H1 (cell line): Measurements from ENCODE around the gene ODF2L.

Source experiments
- SP1 ChIP-seq: IDR thresholded peaks from 2 replicates; pipeline ENCODE4 v1.6.1; 2011; ENCODE audit warnings: low read depth, low read length
- TF ChIP-seq, protein P1 (sequence below): IDR thresholded peaks from 2 replicates; pipeline ENCODE4 v1.6.1; 2011; ENCODE audit warnings: low read length, improper control_type of control experiment
- TF ChIP-seq, protein P2 (sequence below): fragments of 300-600 bp; sonication (generic); IDR thresholded peaks from 2 replicates; pipeline ENCODE4 v1.7.1; 2012; ENCODE audit warnings: low read length, moderate library complexity, mild to moderate bottlenecking, inconsistent platforms; ENCODE audit not compliant: insufficient replicate concordance

DNA sequence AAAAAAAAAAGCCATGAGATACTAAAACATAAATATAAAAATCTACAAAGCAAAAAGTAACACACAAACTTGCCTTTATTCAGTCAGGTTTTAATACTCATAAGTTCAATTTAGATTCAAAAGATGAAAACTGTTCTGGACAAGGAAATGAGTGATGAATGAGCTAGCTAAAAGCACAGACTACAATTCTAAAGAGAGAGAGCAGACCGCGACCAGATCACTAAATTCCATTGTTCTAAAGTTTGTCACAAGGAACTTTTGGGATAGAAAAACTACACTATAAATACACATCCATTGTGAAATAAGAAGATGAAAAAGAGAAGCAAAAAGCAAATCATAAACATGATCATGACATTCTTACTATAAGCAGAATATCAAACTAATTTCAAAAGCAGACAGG is 1.7 kb downstream of the ODF2L start:
- TF ChIP-seq, protein P1, sequence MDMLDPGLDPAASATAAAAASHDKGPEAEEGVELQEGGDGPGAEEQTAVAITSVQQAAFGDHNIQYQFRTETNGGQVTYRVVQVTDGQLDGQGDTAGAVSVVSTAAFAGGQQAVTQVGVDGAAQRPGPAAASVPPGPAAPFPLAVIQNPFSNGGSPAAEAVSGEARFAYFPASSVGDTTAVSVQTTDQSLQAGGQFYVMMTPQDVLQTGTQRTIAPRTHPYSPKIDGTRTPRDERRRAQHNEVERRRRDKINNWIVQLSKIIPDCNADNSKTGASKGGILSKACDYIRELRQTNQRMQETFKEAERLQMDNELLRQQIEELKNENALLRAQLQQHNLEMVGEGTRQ: no peak
- no peak for TF ChIP-seq SP1
- TF ChIP-seq, protein P2, sequence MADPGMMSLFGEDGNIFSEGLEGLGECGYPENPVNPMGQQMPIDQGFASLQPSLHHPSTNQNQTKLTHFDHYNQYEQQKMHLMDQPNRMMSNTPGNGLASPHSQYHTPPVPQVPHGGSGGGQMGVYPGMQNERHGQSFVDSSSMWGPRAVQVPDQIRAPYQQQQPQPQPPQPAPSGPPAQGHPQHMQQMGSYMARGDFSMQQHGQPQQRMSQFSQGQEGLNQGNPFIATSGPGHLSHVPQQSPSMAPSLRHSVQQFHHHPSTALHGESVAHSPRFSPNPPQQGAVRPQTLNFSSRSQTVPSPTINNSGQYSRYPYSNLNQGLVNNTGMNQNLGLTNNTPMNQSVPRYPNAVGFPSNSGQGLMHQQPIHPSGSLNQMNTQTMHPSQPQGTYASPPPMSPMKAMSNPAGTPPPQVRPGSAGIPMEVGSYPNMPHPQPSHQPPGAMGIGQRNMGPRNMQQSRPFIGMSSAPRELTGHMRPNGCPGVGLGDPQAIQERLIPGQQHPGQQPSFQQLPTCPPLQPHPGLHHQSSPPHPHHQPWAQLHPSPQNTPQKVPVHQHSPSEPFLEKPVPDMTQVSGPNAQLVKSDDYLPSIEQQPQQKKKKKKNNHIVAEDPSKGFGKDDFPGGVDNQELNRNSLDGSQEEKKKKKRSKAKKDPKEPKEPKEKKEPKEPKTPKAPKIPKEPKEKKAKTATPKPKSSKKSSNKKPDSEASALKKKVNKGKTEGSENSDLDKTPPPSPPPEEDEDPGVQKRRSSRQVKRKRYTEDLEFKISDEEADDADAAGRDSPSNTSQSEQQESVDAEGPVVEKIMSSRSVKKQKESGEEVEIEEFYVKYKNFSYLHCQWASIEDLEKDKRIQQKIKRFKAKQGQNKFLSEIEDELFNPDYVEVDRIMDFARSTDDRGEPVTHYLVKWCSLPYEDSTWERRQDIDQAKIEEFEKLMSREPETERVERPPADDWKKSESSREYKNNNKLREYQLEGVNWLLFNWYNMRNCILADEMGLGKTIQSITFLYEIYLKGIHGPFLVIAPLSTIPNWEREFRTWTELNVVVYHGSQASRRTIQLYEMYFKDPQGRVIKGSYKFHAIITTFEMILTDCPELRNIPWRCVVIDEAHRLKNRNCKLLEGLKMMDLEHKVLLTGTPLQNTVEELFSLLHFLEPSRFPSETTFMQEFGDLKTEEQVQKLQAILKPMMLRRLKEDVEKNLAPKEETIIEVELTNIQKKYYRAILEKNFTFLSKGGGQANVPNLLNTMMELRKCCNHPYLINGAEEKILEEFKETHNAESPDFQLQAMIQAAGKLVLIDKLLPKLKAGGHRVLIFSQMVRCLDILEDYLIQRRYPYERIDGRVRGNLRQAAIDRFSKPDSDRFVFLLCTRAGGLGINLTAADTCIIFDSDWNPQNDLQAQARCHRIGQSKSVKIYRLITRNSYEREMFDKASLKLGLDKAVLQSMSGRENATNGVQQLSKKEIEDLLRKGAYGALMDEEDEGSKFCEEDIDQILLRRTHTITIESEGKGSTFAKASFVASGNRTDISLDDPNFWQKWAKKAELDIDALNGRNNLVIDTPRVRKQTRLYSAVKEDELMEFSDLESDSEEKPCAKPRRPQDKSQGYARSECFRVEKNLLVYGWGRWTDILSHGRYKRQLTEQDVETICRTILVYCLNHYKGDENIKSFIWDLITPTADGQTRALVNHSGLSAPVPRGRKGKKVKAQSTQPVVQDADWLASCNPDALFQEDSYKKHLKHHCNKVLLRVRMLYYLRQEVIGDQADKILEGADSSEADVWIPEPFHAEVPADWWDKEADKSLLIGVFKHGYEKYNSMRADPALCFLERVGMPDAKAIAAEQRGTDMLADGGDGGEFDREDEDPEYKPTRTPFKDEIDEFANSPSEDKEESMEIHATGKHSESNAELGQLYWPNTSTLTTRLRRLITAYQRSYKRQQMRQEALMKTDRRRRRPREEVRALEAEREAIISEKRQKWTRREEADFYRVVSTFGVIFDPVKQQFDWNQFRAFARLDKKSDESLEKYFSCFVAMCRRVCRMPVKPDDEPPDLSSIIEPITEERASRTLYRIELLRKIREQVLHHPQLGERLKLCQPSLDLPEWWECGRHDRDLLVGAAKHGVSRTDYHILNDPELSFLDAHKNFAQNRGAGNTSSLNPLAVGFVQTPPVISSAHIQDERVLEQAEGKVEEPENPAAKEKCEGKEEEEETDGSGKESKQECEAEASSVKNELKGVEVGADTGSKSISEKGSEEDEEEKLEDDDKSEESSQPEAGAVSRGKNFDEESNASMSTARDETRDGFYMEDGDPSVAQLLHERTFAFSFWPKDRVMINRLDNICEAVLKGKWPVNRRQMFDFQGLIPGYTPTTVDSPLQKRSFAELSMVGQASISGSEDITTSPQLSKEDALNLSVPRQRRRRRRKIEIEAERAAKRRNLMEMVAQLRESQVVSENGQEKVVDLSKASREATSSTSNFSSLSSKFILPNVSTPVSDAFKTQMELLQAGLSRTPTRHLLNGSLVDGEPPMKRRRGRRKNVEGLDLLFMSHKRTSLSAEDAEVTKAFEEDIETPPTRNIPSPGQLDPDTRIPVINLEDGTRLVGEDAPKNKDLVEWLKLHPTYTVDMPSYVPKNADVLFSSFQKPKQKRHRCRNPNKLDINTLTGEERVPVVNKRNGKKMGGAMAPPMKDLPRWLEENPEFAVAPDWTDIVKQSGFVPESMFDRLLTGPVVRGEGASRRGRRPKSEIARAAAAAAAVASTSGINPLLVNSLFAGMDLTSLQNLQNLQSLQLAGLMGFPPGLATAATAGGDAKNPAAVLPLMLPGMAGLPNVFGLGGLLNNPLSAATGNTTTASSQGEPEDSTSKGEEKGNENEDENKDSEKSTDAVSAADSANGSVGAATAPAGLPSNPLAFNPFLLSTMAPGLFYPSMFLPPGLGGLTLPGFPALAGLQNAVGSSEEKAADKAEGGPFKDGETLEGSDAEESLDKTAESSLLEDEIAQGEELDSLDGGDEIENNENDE: no peak
